CD8-positive, alpha-beta memory T cell (primary cell): Measurements from ENCODE around the gene AP2M1. TPM values are rescaled to one million over a fixed set of nuclear protein-coding genes. Genes with fewer than 3 reads are reported as not detected.

Source experiments
- CTCF ChIA-PET: fragments of 350-600 bp; sonication (Branson Sonifier 250); formaldehyde crosslinking; loops from one replicate; lab custom pipeline; 2021; ENCODE audit warnings: antibody characterized with exemption; lab: Charles Lee
- POLR2A ChIA-PET: fragments of 350-600 bp; sonication (Branson Sonifier 250); formaldehyde crosslinking; loops from one replicate; lab custom pipeline; 2021; ENCODE audit warnings: antibody characterized with exemption; lab: Charles Lee
- DNase-seq, 5 donors: peaks; one replicate each; pipeline versions ENCODE4 v3.0.0 to v3.0.0-alpha.2; 2020 to 2022; ENCODE audit warnings: mixed read lengths in 1 of 5
- H3K27ac ChIP-seq: one replicate; pipeline ENCODE4 v1.7.0; 2013; ENCODE audit warnings: low read depth, mild to moderate bottlenecking, low read length, moderate library complexity
- H3K27me3 ChIP-seq: 2 replicates; pipeline ENCODE4 v1.7.0; 2013; ENCODE audit warnings: low read length, mild to moderate bottlenecking; ENCODE audit not compliant: insufficient read depth, poor library complexity, severe bottlenecking
- H3K36me3 ChIP-seq: 2 replicates; pipeline ENCODE4 v1.7.0; 2013; ENCODE audit warnings: mild to moderate bottlenecking, low read length, moderate library complexity; ENCODE audit not compliant: insufficient read depth
- H3K4me1 ChIP-seq: 2 replicates; pipeline ENCODE4 v1.7.0; 2013; ENCODE audit warnings: mild to moderate bottlenecking, low read length, moderate library complexity; ENCODE audit not compliant: insufficient read depth
- H3K4me3 ChIP-seq: 2 replicates; pipeline ENCODE4 v1.7.0; 2013; ENCODE audit warnings: mild to moderate bottlenecking, low read length
- H3K9me3 ChIP-seq: 2 replicates; pipeline ENCODE4 v1.7.0; 2013; ENCODE audit warnings: mild to moderate bottlenecking, low read length
- H3K27ac Mint-ChIP-seq, 8 donors: one replicate each; pipeline ENCODE4 v1.8.0; 2020 to 2021; ENCODE audit warnings: mixed read lengths in 8 of 8, mild to moderate bottlenecking in 6 of 8, inconsistent platforms in 3 of 8, moderate library complexity in 3 of 8
- H3K27me3 Mint-ChIP-seq, 2 donors: one replicate each; pipeline ENCODE4 v1.8.0; 2020 to 2021; ENCODE audit warnings: mixed read lengths in 2 of 2, mild to moderate bottlenecking in 1 of 2, moderate library complexity in 1 of 2
- H3K36me3 Mint-ChIP-seq, 3 donors: one replicate each; pipeline ENCODE4 v1.8.0; 2020 to 2021; ENCODE audit warnings: mixed read lengths in 3 of 3, inconsistent platforms in 1 of 3, mild to moderate bottlenecking in 1 of 3
- H3K4me1 Mint-ChIP-seq, 3 donors: one replicate each; pipeline ENCODE4 v1.8.0; 2020 to 2021; ENCODE audit warnings: mixed read lengths in 3 of 3, inconsistent platforms in 1 of 3, mild to moderate bottlenecking in 1 of 3
- H3K4me3 Mint-ChIP-seq, 7 donors: one replicate each; pipeline ENCODE4 v1.8.0; 2020 to 2021; ENCODE audit warnings: mixed read lengths in 7 of 7, mild to moderate bottlenecking in 6 of 7, moderate library complexity in 4 of 7, inconsistent platforms in 2 of 7
- H3K9me3 Mint-ChIP-seq, 5 donors: one replicate each; pipeline ENCODE4 v1.8.0; 2020 to 2022; ENCODE audit warnings: mixed read lengths in 5 of 5, mild to moderate bottlenecking in 3 of 5, moderate library complexity in 2 of 5, inconsistent platforms in 1 of 5
- polyA plus RNA-seq: library from polyadenylated mRNA; unstranded; fragments of 300-500 nt; fragmentation: Illumina TruSeq; gene quantifications from one replicate; pipeline ENCODE4 v1.2.3, GENCODE V29; 2021
- total RNA-seq, 2 experiments: library from RNA; stranded (reverse); gene quantifications; one replicate each; pipeline ENCODE4 v1.2.3, GENCODE V29; 2021

Gene AP2M1
- total and polyA plus RNA-seq, 3 experiments from 2014 or later, result 265 to 270 (median 268) TPM

DNA sequence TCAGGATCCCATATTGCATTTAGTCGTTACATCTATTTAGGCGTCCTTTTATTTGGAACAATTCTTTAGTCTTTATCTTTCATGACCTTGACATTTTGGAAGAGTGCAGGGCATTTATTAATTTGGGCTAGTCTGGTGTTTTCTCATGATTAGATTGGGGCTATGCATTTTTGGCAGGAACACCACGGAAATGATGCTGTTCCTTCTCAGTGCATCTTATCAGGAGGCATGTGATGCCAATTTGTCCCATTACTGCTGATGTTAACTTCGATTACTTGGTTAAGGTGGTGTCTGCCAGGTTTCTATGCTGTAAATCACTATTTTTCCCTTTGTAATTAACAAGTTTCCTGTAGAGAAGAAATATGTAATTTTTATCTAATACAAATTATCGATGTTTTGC is 36.6 kb downstream of the AP2M1 start:
- no peaks in the 10 kb centered on the region for H3K36me3 ChIP-seq
- ChIA-PET POLR2A (no interaction called here), CTCF (interaction anchor here (4.4 kb wide), 1 partner anchor 16 kb away, joined by 15 read pairs; no protein-coding TSS in a partner anchor)
- H3K9me3 ChIP-seq, result no peaks in the 10 kb centered on the region
- H3K4me1 ChIP-seq, result no peaks in the 10 kb centered on the region
- Mint-ChIP-seq H3K4me1 (no peaks in the 10 kb centered on the region), H3K27me3 (peaks cover 7 to 19% of the 10 kb centered on the region in 2 donors), H3K27ac (no peak overlapping the region), H3K36me3 (no peaks in the 10 kb centered on the region), H3K9me3 (no peaks in the 10 kb centered on the region), H3K4me3 (no peak overlapping the region)
- H3K27me3 ChIP-seq, result no peaks in the 10 kb centered on the region
- no peak for DNase-seq
- no peak overlapping the region for H3K27ac ChIP-seq
- no peak overlapping the region for H3K4me3 ChIP-seq

DNA sequence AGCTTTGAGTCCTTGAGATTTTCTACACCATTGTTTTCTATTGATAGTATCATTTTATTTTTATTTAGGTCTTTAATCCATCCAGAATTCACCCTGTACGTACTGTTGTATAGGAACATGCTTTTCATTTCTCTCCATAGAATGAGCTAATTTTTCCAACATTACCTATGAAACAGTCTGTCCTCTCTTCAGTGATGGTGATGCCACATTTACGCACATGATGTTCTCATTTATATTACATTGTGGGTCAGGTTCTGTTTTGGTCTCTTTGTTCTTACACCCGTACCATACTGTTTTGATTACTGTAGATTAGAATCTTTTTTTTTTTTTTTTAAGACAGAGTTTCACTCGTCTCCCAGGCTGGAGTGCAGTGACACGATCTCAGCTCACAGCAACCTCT is 37.1 kb downstream of the AP2M1 start:
- no peaks in the 10 kb centered on the region for H3K27me3 ChIP-seq
- POLR2A ChIA-PET, result interaction anchor here (0.7 kb wide), 1 partner anchor 33 kb away, joined by 4 read pairs; no protein-coding TSS in a partner anchor
- H3K27ac ChIP-seq, result no peak overlapping the region
- no peaks in the 10 kb centered on the region for H3K36me3 ChIP-seq
- no peak for DNase-seq
- H3K27ac Mint-ChIP-seq, result no peak overlapping the region
- H3K9me3 Mint-ChIP-seq, result no peaks in the 10 kb centered on the region
- peaks cover 4 to 15% of the 10 kb centered on the region in 2 donors for H3K27me3 Mint-ChIP-seq
- no peaks in the 10 kb centered on the region for H3K4me1 Mint-ChIP-seq
- no peaks in the 10 kb centered on the region for H3K9me3 ChIP-seq
- no peak overlapping the region for H3K4me3 Mint-ChIP-seq
- H3K4me3 ChIP-seq, result no peak overlapping the region
- no peaks in the 10 kb centered on the region for H3K36me3 Mint-ChIP-seq
- CTCF ChIA-PET, result interaction anchor here (4.4 kb wide), 1 partner anchor 16 kb away, joined by 15 read pairs; no protein-coding TSS in a partner anchor
- H3K4me1 ChIP-seq, result no peaks in the 10 kb centered on the region

DNA sequence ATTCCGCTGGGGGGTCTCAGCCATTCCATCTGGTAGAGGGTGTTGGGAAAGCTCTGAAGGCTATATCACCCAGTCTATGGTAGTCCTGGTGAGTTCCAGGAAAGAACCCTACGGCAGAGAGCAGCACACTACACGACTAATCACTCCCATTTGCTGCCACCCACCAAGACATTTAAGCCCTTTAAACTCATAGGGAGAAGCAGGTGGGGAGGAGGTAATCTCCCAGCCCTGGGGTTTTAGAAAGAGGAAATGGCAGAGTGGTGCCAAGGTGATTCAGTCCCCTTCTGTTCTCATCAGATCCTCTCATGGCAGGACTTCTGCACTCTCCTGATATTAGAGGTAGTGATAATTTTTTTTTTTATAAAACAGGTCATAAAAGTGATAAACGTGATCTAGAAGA is 44.2 kb downstream of the AP2M1 start:
- H3K4me1 Mint-ChIP-seq, result no peaks in the 10 kb centered on the region
- CTCF ChIA-PET, result no interaction called here
- Histone ChIP-seq H3K27me3 (peaks cover 3% of the 10 kb centered on the region), H3K4me3 (no peak overlapping the region), H3K27ac (no peak overlapping the region), H3K9me3 (no peaks in the 10 kb centered on the region), H3K36me3 (no peaks in the 10 kb centered on the region), H3K4me1 (no peaks in the 10 kb centered on the region)
- no peak overlapping the region for H3K4me3 Mint-ChIP-seq
- no peak overlapping the region for H3K27ac Mint-ChIP-seq
- H3K27me3 Mint-ChIP-seq, result peaks cover 13 to 23% of the 10 kb centered on the region in 2 donors
- no peaks in the 10 kb centered on the region for H3K36me3 Mint-ChIP-seq
- H3K9me3 Mint-ChIP-seq, result no peaks in the 10 kb centered on the region
- POLR2A ChIA-PET, result no interaction called here
- no peak for DNase-seq

DNA sequence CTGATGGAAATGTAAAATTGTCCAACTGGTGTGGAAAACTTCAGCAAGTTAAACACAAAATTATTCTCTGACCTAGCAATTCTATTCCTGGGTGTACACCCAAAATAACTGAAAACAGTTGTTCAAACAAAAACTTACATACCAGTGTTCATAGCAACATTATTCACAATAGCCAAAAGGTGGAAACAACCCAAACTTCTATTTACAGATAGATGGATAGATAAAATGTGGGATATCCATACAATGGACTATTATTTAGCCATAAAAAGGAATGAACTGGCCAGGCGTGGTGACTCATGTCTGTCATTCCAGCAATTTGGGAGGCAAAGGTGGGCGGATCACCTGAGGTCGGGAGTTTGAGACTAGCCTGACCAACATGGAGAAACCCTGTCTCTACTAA is 47.9 kb downstream of the AP2M1 start:
- ChIA-PET POLR2A (no interaction called here), CTCF (interaction anchor here (1.0 kb wide), 1 partner anchor 71 kb away, joined by 3 read pairs; no protein-coding TSS in a partner anchor)
- no peak overlapping the region for H3K4me3 ChIP-seq
- no peak overlapping the region for H3K27ac Mint-ChIP-seq
- no peak overlapping the region for H3K27ac ChIP-seq
- peaks cover 4% of the 10 kb centered on the region for H3K27me3 ChIP-seq
- H3K9me3 ChIP-seq, result no peaks in the 10 kb centered on the region
- no peaks in the 10 kb centered on the region for H3K36me3 Mint-ChIP-seq
- no peak for DNase-seq
- no peaks in the 10 kb centered on the region for H3K4me1 ChIP-seq
- no peaks in the 10 kb centered on the region for H3K9me3 Mint-ChIP-seq
- H3K36me3 ChIP-seq, result no peaks in the 10 kb centered on the region
- peaks cover 17 to 39% of the 10 kb centered on the region in 2 donors for H3K27me3 Mint-ChIP-seq
- H3K4me1 Mint-ChIP-seq, result peaks cover 0 to 2% (median 0%) of the 10 kb centered on the region in 3 donors
- no peak overlapping the region for H3K4me3 Mint-ChIP-seq

DNA sequence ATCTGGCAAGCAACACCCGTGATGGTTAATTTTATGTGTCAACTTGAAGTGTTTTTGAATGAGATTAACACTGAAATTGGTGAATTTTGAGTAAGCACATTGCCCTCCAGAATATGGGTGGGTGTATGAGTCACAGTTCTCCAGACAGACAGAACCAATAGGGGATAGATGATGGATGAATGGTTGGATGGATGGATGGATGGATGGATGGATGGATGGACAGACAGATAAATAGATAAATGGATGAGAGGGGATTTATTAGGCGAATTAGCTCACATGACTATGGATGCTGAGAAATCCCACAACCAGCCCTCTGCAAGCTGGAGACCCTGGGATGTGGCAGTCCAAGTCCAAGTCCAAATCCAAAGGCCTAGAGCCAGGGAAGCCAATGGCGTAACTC is 49.3 kb downstream of the AP2M1 start:
- no peaks in the 10 kb centered on the region for H3K9me3 ChIP-seq
- Mint-ChIP-seq H3K4me1 (peaks cover 0 to 6% (median 5%) of the 10 kb centered on the region in 3 donors), H3K4me3 (no peak overlapping the region), H3K27me3 (peaks cover 14 to 48% of the 10 kb centered on the region in 2 donors), H3K27ac (no peak overlapping the region), H3K36me3 (no peaks in the 10 kb centered on the region), H3K9me3 (no peaks in the 10 kb centered on the region)
- CTCF ChIA-PET, result no interaction called here
- H3K4me1 ChIP-seq, result no peaks in the 10 kb centered on the region
- no peak overlapping the region for H3K4me3 ChIP-seq
- H3K36me3 ChIP-seq, result no peaks in the 10 kb centered on the region
- POLR2A ChIA-PET, result no interaction called here
- no peak for DNase-seq
- peaks cover 16% of the 10 kb centered on the region for H3K27me3 ChIP-seq
- no peak overlapping the region for H3K27ac ChIP-seq

DNA sequence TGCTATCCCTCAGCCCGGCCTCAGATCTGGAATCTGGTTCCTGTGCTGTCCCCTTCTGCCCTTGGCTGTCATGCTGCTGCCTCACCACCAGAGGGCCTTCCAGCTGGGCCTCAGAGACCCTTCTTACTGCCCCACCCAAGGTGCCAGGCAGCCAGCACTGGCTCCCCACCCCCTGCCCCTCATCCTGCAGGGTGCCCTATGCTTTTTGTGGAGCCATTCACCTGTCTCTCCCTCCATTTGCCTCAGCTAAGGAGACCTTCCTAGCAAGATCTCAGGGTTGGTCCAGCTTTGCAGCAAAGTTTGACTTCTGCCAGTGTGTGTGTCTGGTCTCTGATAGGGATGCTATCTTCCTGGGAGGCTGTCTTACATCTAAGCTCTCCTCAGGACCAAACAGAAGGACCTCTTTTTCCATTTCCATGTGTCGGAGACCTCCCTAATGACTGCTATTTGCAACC is 52.9 kb downstream of the AP2M1 start:
- Histone ChIP-seq H3K36me3 (no peaks in the 10 kb centered on the region), H3K4me1 (no peaks in the 10 kb centered on the region), H3K4me3 (no peak overlapping the region), H3K27ac (no peak overlapping the region), H3K27me3 (peaks cover 37% of the 10 kb centered on the region), H3K9me3 (no peaks in the 10 kb centered on the region)
- H3K36me3 Mint-ChIP-seq, result no peaks in the 10 kb centered on the region
- ChIA-PET CTCF (interaction anchor here (0.8 to 4.4 kb wide), 31 partner anchors 11 to 287 kb away, joined by 3 to 36 read pairs (median 4); partner anchors contain the start of genes ABCC5, ABCF3, AP2M1 and CAMK2N2), POLR2A (interaction anchor here (0.6 kb wide), 2 partner anchors 42 to 411 kb away, joined by 3 to 4 read pairs; partner anchors contain the start of gene ABCF3)
- no peak overlapping the region for H3K27ac Mint-ChIP-seq
- H3K4me3 Mint-ChIP-seq, result no peak overlapping the region
- H3K4me1 Mint-ChIP-seq, result peaks cover 7 to 15% (median 15%) of the 10 kb centered on the region in 3 donors
- H3K27me3 Mint-ChIP-seq, result peaks cover 30 to 59% of the 10 kb centered on the region in 2 donors
- H3K9me3 Mint-ChIP-seq, result no peaks in the 10 kb centered on the region
- peak; percentile 38 to 69 (median 48) for DNase-seq

DNA sequence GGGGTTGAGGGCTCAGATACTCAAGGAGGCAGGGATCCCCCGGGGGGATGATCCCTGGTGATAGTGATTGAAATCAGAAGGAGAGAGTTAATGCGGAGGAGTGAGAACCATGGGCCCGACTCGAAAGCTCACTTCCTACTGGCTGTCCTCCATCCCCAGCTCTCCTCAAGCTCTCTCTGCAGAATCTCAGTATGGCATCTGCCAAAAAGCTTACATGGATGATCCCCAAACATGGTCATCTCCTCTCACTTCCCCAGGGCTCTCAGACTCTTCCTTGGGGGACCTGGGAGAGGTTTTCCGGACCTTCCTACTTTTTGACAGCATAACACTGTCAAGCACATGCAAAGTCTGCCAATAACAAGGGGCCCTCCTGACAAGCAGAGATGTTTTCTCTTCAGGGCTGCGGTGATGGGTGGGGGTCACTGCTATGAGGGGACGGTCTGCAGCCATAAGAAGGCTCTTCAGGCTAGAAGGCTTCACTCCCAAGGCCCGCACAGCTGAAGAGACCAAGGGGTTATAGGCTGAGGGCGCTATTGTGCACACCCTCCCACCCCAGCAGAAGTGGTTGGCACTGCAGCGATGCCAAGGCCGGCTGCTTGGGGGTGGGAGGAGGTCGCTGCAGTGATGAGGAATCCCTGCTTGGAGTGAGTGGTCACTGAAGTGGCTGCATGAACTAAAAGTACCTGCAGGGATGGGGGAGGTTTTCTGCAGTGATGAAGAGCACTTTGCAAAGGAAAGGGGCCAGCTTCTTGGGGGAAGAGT is 53.9 kb downstream of the AP2M1 start:
- peaks cover 42% of the 10 kb centered on the region for H3K27me3 ChIP-seq
- H3K27ac ChIP-seq, result no peak overlapping the region
- H3K4me3 Mint-ChIP-seq, result peak overlapping the region in 6 of 7 donors; percentile 41 to 89 (median 76)
- no peaks in the 10 kb centered on the region for H3K9me3 Mint-ChIP-seq
- H3K4me1 ChIP-seq, result no peaks in the 10 kb centered on the region
- no peak for DNase-seq
- no peaks in the 10 kb centered on the region for H3K36me3 Mint-ChIP-seq
- ChIA-PET CTCF (interaction anchor here (0.9 to 4.4 kb wide), 19 partner anchors 10 to 333 kb away, joined by 3 to 36 read pairs (median 8); partner anchors contain the start of genes ABCC5, AP2M1, CAMK2N2 and CLCN2), POLR2A (no interaction called here)
- H3K27ac Mint-ChIP-seq, result peak overlapping the region in 1 of 8 donors; percentile 17
- H3K9me3 ChIP-seq, result no peaks in the 10 kb centered on the region
- no peaks in the 10 kb centered on the region for H3K36me3 ChIP-seq
- H3K4me1 Mint-ChIP-seq, result peaks cover 7 to 15% (median 15%) of the 10 kb centered on the region in 3 donors
- H3K27me3 Mint-ChIP-seq, result peaks cover 34 to 64% of the 10 kb centered on the region in 2 donors
- H3K4me3 ChIP-seq, result no peak overlapping the region
